Pancreas (tissue), 10 donors: ENCODE results near the gene OLIG1. TPM values are rescaled to one million over a fixed set of nuclear protein-coding genes. Genes with fewer than 3 reads are reported as not detected.
A peak's percentile ranks its signal among the peaks of the same experiment; 100 is the strongest.

Experiments
- ATAC-seq, 4 donors: fragments of 200-7000 bp; cut with Tn5 transposase; one replicate each; pipeline versions ENCODE4 v1.8.0 to v1.9.1; 2020; ENCODE audit warnings: mild to moderate bottlenecking in 4 of 4, moderate library complexity in 4 of 4
- DNase-seq, 6 donors: peaks; one replicate each; pipeline ENCODE4 v3.0.0-alpha.2; 2020
- FAIRE-seq: peaks from 2 replicates; lab custom pipeline; 2012; peaks lifted over from hg19 to GRCh38; lab: Jason Lieb, UNC
- H3K27ac ChIP-seq, 4 donors: fragments of 200-600 bp; sonication (generic); 1 replicate in 3 of 4; 2 replicates in 1 of 4; pipeline versions ENCODE4 v1.5.0 to v1.8.0; 2020
- H3K27me3 ChIP-seq, 4 donors: fragments of 200-600 bp; one replicate each; pipeline ENCODE4 v1.8.0; 2021
- H3K36me3 ChIP-seq, 3 donors: fragments of 200-600 bp; sonication (generic) in 1 of 3; one replicate each; pipeline versions ENCODE4 v1.5.0 to v1.8.0; 2020 to 2021
- H3K4me1 ChIP-seq, 3 donors: fragments of 200-600 bp; one replicate each; pipeline ENCODE4 v1.8.0; 2021
- H3K4me3 ChIP-seq, 4 donors: fragments of 200-600 bp; sonication (generic) in 2 of 4; one replicate each; pipeline versions ENCODE4 v1.5.0 to v1.8.0; 2020 to 2021
- H3K9me3 ChIP-seq, 4 donors: fragments of 200-600 bp; one replicate each; pipeline ENCODE4 v1.8.0; 2021
- whole genome bisulfite sequencing, 2 donors: extraction: QIAGEN DNeasy Blood & Tissue Kit; methylation state at CpG; one replicate each; pipeline ENCODE4 v1.1.7; 2013; 5-methylcytosine and 5-hydroxymethylcytosine counted together
- intact Hi-C, 3 donors: fragments of 100-400 bp; cut with DNase I; formaldehyde crosslinking; loops; one replicate each; pipeline versions ENCODE4 v1.11.1 to v1.14.2; 2022
- polyA plus RNA-seq, 2 donors: library from polyadenylated mRNA; stranded (reverse); fragments of 200-250 nt; gene quantifications; one replicate each; pipeline ENCODE4 v1.2.3, GENCODE V29; 2013
- total RNA-seq, 6 donors: library from RNA; stranded (reverse); fragmentation: NEBNext Ultra II Directional in 4 of 6; extraction: Animal tissue kit (Norgen Biotek cat#: 25700) in 4 of 6; gene quantifications; one replicate each; pipeline versions ENCODE4 v1.2.1 to v1.2.4, GENCODE V29; 2021 to 2023
- TF ChIP-seq, protein P1 (sequence below), 4 donors: fragments of 200-600 bp; sonication (generic) in 3 of 4; IDR thresholded peaks; one replicate each; pipeline versions ENCODE4 v1.5.0 to v1.8.0; 2021; ENCODE audit warnings: antibody characterized with exemption in 4 of 4
- donor health status: healthy with polysubstance abuse.
- donor health status: DM: no; HTN: no; CAD: no; lungs with moderate emphysema.
- donor health status: DM: no; HTN: no; CAD: no.
- donor health status: control.
- donor health status: control.
- donor health status: Bipolar disorder and iron deficiency.
- donor health status: DM: yes; HTN: yes; CAD: no.
- donor health status: DM: no; HTN: no; CAD: no.
- donor health status: DM: no; HTN: no; CAD: no.
- donor health status: DM: yes; HTN: yes; CAD: no.

OLIG1 gene
- total and polyA plus RNA-seq, 8 donors = 0.09 to 0.51 (median 0.19) TPM; not detected in 3

DNA sequence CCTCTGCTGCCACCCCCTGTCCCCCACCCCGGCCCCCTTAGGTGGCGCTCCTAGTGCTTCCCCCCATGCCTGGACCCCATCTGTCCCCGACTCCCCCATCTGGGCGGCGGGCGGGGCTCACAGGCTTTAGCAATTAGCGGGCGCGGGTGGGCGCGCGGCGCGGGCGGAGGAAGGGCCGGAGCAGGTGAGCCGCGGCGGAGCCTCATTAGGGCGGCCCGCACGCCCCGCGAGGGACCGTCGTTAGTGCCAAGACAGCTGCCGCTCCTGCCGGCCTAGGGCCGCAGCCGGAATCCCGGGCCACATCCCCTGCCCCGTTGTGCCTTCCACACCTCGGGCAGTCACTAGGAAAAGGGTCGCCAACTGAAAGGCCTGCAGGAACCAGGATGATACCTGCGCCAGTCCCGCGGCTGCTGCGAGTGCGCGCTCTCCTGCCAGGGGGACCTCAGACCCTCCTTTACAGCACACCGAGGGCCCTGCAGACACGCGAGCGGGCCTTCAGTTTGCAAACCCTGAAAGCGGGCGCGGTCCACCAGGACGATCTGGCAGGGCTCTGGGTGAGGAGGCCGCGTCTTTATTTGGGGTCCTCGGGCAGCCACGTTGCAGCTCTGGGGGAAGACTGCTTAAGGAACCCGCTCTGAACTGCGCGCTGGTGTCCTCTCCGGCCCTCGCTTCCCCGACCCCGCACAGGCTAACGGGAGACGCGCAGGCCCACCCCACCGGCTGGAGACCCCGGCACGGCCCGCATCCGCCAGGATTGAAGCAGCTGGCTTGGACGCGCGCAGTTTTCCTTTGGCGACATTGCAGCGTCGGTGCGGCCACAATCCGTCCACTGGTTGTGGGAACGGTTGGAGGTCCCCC, 36.6 kb upstream of the OLIG1 start:
- H3K27ac ChIP-seq = no peak overlapping the region
- intact Hi-C loops = no loop called here
- H3K9me3 ChIP-seq = no peaks in the 10 kb centered on the region
- TF ChIP-seq, protein P1, sequence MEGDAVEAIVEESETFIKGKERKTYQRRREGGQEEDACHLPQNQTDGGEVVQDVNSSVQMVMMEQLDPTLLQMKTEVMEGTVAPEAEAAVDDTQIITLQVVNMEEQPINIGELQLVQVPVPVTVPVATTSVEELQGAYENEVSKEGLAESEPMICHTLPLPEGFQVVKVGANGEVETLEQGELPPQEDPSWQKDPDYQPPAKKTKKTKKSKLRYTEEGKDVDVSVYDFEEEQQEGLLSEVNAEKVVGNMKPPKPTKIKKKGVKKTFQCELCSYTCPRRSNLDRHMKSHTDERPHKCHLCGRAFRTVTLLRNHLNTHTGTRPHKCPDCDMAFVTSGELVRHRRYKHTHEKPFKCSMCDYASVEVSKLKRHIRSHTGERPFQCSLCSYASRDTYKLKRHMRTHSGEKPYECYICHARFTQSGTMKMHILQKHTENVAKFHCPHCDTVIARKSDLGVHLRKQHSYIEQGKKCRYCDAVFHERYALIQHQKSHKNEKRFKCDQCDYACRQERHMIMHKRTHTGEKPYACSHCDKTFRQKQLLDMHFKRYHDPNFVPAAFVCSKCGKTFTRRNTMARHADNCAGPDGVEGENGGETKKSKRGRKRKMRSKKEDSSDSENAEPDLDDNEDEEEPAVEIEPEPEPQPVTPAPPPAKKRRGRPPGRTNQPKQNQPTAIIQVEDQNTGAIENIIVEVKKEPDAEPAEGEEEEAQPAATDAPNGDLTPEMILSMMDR (IDR thresholded peaks at IDR 0.05) = no peak
- H3K4me3 ChIP-seq = no peak overlapping the region
- H3K27me3 ChIP-seq = peaks cover 0 to 17% (median 0%) of the 10 kb centered on the region in 4 donors
- DNase-seq (no peak), FAIRE-seq (no peak), ATAC-seq (no peak)
- 2 to 6% methylated on average over 73 to 76 of the region's 76 CpGs for WGBS, 2 donors
- peaks cover 0 to 6% (median 0%) of the 10 kb centered on the region in 3 donors for H3K4me1 ChIP-seq
- no peaks in the 10 kb centered on the region for H3K36me3 ChIP-seq

DNA sequence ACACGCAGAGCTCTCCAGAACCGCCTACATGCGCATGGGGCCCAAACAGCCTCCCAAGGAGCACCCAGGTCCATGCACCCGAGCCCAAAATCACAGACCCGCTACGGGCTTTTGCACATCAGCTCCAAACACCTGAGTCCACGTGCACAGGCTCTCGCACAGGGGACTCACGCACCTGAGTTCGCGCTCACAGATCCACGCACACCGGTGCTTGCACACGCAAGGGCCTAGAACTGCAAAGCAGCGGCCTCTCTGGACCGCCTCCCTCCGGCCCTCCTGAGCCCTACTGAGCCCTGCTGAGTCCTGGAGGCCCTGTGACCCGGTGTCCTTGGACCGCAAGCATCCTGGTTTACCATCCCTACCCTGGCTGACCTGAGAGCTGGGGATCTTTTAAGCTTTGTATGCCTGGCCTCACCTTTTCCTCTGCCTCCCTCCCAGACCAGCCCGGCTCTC, 36.0 kb upstream of the OLIG1 start:
- intact Hi-C loops = no loop called here
- H3K36me3 ChIP-seq = no peaks in the 10 kb centered on the region
- H3K4me1 ChIP-seq = peaks cover 0 to 4% (median 0%) of the 10 kb centered on the region in 3 donors
- ATAC-seq (no peak), DNase-seq (no peak), FAIRE-seq (no peak)
- H3K27ac ChIP-seq = no peak overlapping the region
- H3K9me3 ChIP-seq = no peaks in the 10 kb centered on the region
- peaks cover 0 to 17% (median 0%) of the 10 kb centered on the region in 4 donors for H3K27me3 ChIP-seq
- TF ChIP-seq, protein P1 (IDR thresholded peaks at IDR 0.05) = no peak
- 19 to 20% methylated on average over 20 of the region's 20 CpGs for WGBS, 2 donors
- no peak overlapping the region for H3K4me3 ChIP-seq

DNA sequence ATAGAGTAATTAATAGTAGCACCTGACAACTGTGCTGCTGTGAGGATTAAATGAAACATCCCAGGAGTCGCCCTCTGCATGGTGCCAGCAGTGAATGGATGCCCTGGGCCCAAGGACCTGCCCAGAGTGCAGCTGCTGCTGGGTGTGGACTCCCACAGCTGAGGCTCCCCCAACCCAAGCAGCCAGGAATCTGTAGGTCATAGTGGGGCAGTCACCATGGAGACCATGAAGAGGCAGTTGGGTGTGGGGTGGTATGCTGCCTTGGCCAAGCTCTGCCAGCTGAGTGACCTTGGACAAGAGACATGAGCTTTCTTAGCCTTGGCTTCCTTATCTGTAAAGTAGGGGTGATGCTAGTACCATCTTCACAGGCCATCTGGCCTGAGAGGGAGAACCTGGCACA, 34.8 kb upstream of the OLIG1 start:
- intact Hi-C loops = no loop called here
- peaks cover 0 to 14% (median 0%) of the 10 kb centered on the region in 4 donors for H3K27me3 ChIP-seq
- no peak for ATAC-seq
- 66 to 67% methylated on average over 1 of the region's 1 CpG for WGBS, 2 donors
- no peak overlapping the region for H3K4me3 ChIP-seq
- FAIRE-seq = no peak
- no peaks in the 10 kb centered on the region for H3K4me1 ChIP-seq
- TF ChIP-seq, protein P1 (IDR thresholded peaks at IDR 0.05) = no peak
- no peaks in the 10 kb centered on the region for H3K36me3 ChIP-seq
- DNase-seq = no peak
- H3K27ac ChIP-seq = no peak overlapping the region
- H3K9me3 ChIP-seq = no peaks in the 10 kb centered on the region

DNA sequence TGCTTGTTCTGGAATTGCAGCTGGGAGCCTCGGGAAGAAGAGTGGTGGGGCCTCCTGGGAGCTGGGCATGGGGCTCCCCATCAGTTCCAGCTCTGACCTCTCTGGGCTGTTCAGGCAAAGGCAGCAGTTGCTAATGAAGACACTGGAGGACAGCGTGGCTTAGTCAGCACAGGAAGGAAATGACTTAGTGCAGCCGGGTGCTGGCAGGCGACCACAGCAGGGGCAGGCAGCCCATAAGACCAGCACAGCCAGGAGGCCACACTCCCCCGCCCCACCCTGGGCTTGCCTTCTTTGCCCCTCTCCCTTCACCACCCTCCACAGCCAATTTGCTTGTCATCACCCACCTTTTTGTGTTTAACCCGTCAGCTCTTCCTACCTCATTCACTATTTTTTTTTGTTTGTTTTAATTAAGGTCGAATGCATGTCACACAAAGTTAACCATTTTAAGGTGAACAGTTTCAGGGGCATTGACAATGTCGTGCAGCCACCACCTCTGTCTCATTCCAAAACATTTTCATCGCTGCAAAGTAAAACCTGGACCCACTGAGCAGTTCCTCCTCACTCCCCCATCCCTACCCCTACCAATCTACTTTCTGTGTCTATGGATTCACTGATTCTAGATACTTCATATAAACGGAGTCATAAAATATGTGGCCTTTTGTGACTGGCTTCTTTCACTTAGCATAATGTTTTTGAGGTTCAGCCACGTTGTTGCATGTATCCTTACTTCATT, 33.3 kb upstream of the OLIG1 start:
- TF ChIP-seq, protein P1 (IDR thresholded peaks at IDR 0.05) = no peak
- H3K27ac ChIP-seq = no peak overlapping the region
- no peaks in the 10 kb centered on the region for H3K4me1 ChIP-seq
- H3K27me3 ChIP-seq = peaks cover 0 to 4% (median 0%) of the 10 kb centered on the region in 4 donors
- H3K4me3 ChIP-seq = no peak overlapping the region
- intact Hi-C loops = no loop called here
- H3K36me3 ChIP-seq = no peaks in the 10 kb centered on the region
- 41 to 44% methylated on average over 11 of the region's 11 CpGs for WGBS, 2 donors
- peak in 2 of 4 donors; percentile 70 to 75 for ATAC-seq
- H3K9me3 ChIP-seq = no peaks in the 10 kb centered on the region
- no peak for DNase-seq
- no peak for FAIRE-seq
